Natural killer cell (primary cell): ENCODE measurements around the gene TWIST2. TPM values are rescaled to one million over a fixed set of nuclear protein-coding genes. Genes with fewer than 3 reads are reported as not detected.

Source experiments
- ATAC-seq, 3 donors: fragments of 150-1000 bp in 2 of 3; fragments of 200-7000 bp in 1 of 3; cut with Tn5 transposase; 1 replicate in 1 of 3; 2 replicates in 2 of 3; pipeline ENCODE4 v1.10.0; 2021; ENCODE audit warnings: mild to moderate bottlenecking in 2 of 3, moderate library complexity in 2 of 3
- DNase-seq, 2 donors: peaks; one replicate each; pipeline versions ENCODE4 v3.0.0 to v3.0.0-alpha.2; 2013 to 2021; ENCODE audit warnings: mixed read lengths in 1 of 2
- H3K27ac ChIP-seq: one replicate; pipeline ENCODE4 v1.5.1; 2013; ENCODE audit warnings: mild to moderate bottlenecking, low read length
- H3K27me3 ChIP-seq: one replicate; pipeline ENCODE4 v1.6.1; 2013; ENCODE audit warnings: low read length; ENCODE audit not compliant: control insufficient read depth, insufficient read depth
- H3K36me3 ChIP-seq: one replicate; pipeline ENCODE4 v1.6.1; 2013; ENCODE audit warnings: low read length; ENCODE audit not compliant: control insufficient read depth, insufficient read depth
- H3K4me1 ChIP-seq: one replicate; pipeline ENCODE4 v1.6.1; 2013; ENCODE audit warnings: low read length; ENCODE audit not compliant: control insufficient read depth, insufficient read depth
- H3K4me3 ChIP-seq: one replicate; pipeline ENCODE4 v1.5.1; 2013; ENCODE audit warnings: low read length
- H3K9me3 ChIP-seq: one replicate; pipeline ENCODE4 v1.6.1; 2013; ENCODE audit warnings: low read length; ENCODE audit not compliant: control insufficient read depth, insufficient read depth
- H3K27ac Mint-ChIP-seq, 2 donors: one replicate each; pipeline ENCODE4 v1.8.0; 2022; ENCODE audit warnings: mild to moderate bottlenecking in 2 of 2, mixed read lengths in 2 of 2, moderate library complexity in 1 of 2
- H3K27me3 Mint-ChIP-seq, 2 donors: one replicate each; pipeline ENCODE4 v1.8.0; 2022; ENCODE audit warnings: low read depth in 2 of 2, mixed read lengths in 2 of 2
- H3K36me3 Mint-ChIP-seq: one replicate; pipeline ENCODE4 v1.8.0; 2022; ENCODE audit warnings: mixed read lengths
- H3K4me1 Mint-ChIP-seq, 2 donors: one replicate each; pipeline ENCODE4 v1.8.0; 2022; ENCODE audit warnings: mixed read lengths in 2 of 2
- H3K4me3 Mint-ChIP-seq: one replicate; pipeline ENCODE4 v1.8.0; 2022; ENCODE audit warnings: mild to moderate bottlenecking, moderate library complexity, mixed read lengths
- H3K9me3 Mint-ChIP-seq, 2 donors: one replicate each; pipeline ENCODE4 v1.8.0; 2022; ENCODE audit warnings: mixed read lengths in 2 of 2
- WGBS: methylation state at CpG from one replicate; pipeline ENCODE4 v1.1.7; 2013; ENCODE audit warnings: missing lambda C conversion rate; ENCODE audit not compliant: insufficient coverage; 5-methylcytosine and 5-hydroxymethylcytosine counted together
- intact Hi-C: fragments of 100-400 bp; cut with micrococcal nuclease; formaldehyde crosslinking; loops from one replicate; pipeline ENCODE4 v1.14.2; 2022
- total RNA-seq, 4 donors: library from RNA; stranded (reverse); fragments of 120-200 nt in 1 of 4; gene quantifications; one replicate each; pipeline versions ENCODE4 v1.2.3 to v1.2.4, GENCODE V29; 2013 to 2022
- TF ChIP-seq, protein P1 (sequence below): fragments of 200-600 bp; IDR thresholded peaks from one replicate; pipeline ENCODE4 v1.8.0; 2022; ENCODE audit warnings: antibody characterized with exemption

TWIST2 gene
- total RNA-seq, 3 donors from 2014 or later (not counting 1 experiment from before 2014, with no cell fraction given), result not detected

GRCh38 chr2:238835726-238836301 is 12.1 kb upstream of the TWIST2 start:
- TF ChIP-seq, protein P1, sequence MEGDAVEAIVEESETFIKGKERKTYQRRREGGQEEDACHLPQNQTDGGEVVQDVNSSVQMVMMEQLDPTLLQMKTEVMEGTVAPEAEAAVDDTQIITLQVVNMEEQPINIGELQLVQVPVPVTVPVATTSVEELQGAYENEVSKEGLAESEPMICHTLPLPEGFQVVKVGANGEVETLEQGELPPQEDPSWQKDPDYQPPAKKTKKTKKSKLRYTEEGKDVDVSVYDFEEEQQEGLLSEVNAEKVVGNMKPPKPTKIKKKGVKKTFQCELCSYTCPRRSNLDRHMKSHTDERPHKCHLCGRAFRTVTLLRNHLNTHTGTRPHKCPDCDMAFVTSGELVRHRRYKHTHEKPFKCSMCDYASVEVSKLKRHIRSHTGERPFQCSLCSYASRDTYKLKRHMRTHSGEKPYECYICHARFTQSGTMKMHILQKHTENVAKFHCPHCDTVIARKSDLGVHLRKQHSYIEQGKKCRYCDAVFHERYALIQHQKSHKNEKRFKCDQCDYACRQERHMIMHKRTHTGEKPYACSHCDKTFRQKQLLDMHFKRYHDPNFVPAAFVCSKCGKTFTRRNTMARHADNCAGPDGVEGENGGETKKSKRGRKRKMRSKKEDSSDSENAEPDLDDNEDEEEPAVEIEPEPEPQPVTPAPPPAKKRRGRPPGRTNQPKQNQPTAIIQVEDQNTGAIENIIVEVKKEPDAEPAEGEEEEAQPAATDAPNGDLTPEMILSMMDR, result no peak
- Mint-ChIP-seq H3K4me1 (no peaks in the 10 kb centered on the region), H3K4me3 (no peak overlapping the region), H3K27ac (no peak overlapping the region), H3K9me3 (no peaks in the 10 kb centered on the region), H3K36me3 (no peaks in the 10 kb centered on the region), H3K27me3 (peaks cover 15 to 47% of the 10 kb centered on the region in 2 donors)
- H3K27ac ChIP-seq, result no peak overlapping the region
- no peak overlapping the region for H3K4me3 ChIP-seq
- H3K27me3 ChIP-seq, result no peaks in the 10 kb centered on the region
- H3K9me3 ChIP-seq, result no peaks in the 10 kb centered on the region
- DNase-seq (no peak), ATAC-seq (no peak)
- H3K36me3 ChIP-seq, result no peaks in the 10 kb centered on the region
- no peaks in the 10 kb centered on the region for H3K4me1 ChIP-seq
- WGBS, result 56% methylated on average over 7 of the region's 7 CpGs
- intact Hi-C loops, result no loop called here

GRCh38 chr2:238838786-238839327 is 9.0 kb upstream of the TWIST2 start:
- TF ChIP-seq, protein P1, result no peak
- H3K4me3 Mint-ChIP-seq, result no peak overlapping the region
- H3K36me3 ChIP-seq, result no peaks in the 10 kb centered on the region
- H3K27me3 Mint-ChIP-seq, result peaks cover 11 to 28% of the 10 kb centered on the region in 2 donors
- H3K4me3 ChIP-seq, result no peak overlapping the region
- H3K9me3 Mint-ChIP-seq, result no peaks in the 10 kb centered on the region
- DNase-seq, result no peak
- no peaks in the 10 kb centered on the region for H3K4me1 ChIP-seq
- no peak overlapping the region for H3K27ac ChIP-seq
- no peaks in the 10 kb centered on the region for H3K36me3 Mint-ChIP-seq
- intact Hi-C loops, result no loop called here
- no peaks in the 10 kb centered on the region for H3K4me1 Mint-ChIP-seq
- no peaks in the 10 kb centered on the region for H3K9me3 ChIP-seq
- no peak for ATAC-seq
- H3K27me3 ChIP-seq, result no peaks in the 10 kb centered on the region
- H3K27ac Mint-ChIP-seq, result no peak overlapping the region

DNA sequence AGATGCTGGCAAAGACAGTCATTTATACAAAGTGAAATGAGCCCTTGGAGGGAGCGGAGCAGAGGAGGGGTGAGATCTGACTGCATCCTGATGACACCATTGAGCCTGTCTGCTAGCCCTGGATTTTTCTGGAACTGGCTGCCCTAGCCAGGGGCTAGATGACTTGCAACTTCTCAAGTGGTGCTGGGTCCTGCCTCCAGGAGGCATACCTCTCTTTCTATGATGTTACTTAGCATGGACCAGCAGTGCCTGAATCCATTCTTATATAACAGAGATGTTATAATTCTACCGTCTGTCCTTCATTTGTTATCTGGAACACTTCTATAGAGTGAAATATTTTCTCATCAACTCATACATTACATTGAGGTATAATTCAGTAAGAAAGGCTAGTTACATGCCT is 8.5 kb upstream of the TWIST2 start:
- WGBS, result 100% methylated on average over 1 of the region's 2 CpGs
- Mint-ChIP-seq H3K4me3 (no peak overlapping the region), H3K27me3 (peaks cover 14 to 28% of the 10 kb centered on the region in 2 donors), H3K36me3 (no peaks in the 10 kb centered on the region), H3K4me1 (no peaks in the 10 kb centered on the region), H3K27ac (no peak overlapping the region), H3K9me3 (no peaks in the 10 kb centered on the region)
- intact Hi-C loops, result no loop called here
- no peak for DNase-seq
- Histone ChIP-seq H3K27me3 (no peaks in the 10 kb centered on the region), H3K4me1 (no peaks in the 10 kb centered on the region), H3K9me3 (no peaks in the 10 kb centered on the region), H3K4me3 (no peak overlapping the region), H3K27ac (no peak overlapping the region), H3K36me3 (no peaks in the 10 kb centered on the region)
- TF ChIP-seq, protein P1, result no peak
- no peak for ATAC-seq
